HG03175 (cell line): Measurements from ENCODE around the gene FGF14.
"Not testable (repeated sequence)": the region's sequence is repeated elsewhere in the genome, so short reads cannot be mapped to it uniquely, and the experiment has no call there.

Experiments used
- ATAC-seq: cut with Tn5 transposase; IDR thresholded peaks from one replicate; pipeline ENCODE4 v1.9.1; 2021; ENCODE audit warnings: mild to moderate bottlenecking, moderate library complexity; ENCODE audit not compliant: unreplicated experiment

FGF14 gene

GRCh38 chr13:101881593-101881992, 520.3 kb downstream of the FGF14 start:
- no peak for ATAC-seq

DNA sequence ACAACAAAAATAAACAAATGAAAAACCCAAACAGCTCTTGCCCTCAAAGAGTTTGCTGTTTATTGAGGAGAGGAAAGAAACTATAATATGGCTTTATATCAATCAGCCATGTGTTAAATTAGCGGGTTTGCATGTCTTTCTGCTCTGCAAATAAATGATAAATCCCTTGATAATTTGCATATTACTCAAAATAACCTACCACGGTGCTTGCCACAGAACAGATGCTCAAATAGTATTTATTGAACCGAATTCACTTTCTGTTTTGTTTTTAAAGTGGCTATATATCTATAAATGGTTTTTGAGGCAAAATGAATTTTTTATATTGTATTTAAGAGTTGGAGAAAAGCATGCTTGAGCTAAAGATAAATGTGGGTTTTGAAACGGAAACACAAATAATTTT, 521.3 kb downstream of the FGF14 start:
- peak; percentile 69 for ATAC-seq

DNA sequence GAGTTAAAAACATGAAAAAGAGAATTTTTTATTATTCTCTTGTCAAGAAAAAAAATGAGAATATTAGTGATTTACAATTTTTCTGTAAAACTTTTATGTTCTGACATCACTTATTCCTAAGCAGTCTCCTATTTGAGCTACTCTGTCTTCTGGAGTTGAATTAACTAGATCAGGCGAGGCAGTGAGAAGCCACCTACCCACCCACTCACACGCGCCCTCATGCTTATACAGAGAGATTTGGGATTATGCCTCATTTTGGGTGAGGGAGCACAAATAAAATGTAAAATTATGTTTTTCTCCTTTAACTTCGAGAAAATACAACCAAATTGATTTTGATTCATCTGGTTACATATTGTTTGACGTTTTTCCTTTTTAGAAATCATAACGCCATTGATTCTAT, 524.9 kb downstream of the FGF14 start:
- ATAC-seq: no peak

DNA sequence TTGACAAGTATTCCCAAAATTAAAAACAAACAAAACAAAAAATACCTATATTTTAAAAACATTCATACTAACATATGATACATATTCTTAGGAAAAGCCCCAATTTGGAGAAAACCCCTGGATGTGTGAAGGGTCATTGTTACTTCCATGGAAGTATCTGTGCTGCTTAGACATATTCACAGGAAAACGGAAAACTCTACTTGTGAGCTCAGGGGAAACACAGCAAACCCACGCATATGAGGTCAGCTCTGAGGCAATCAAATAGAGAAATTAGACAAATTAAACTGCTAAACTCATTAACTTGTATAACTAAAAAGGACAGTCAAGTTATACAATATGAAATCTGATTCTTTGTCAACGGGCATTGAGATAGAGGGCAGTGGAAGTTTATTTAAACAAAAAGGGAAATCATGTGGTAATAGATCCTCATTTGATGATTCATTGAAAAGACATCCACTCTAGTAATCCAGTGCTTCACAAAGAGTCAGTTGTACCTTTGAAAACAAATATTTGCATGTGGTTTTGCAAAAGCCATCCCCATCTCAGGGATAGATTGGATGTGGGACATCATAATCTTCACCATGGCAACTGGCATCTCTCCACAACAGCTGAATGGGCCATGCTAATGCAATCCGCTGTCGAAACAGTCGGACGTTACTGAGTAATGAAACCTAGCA, 526.0 kb downstream of the FGF14 start:
- ATAC-seq: no peak

GRCh38 chr13:101875091-101875490, 526.8 kb downstream of the FGF14 start:
- no peak for ATAC-seq

DNA sequence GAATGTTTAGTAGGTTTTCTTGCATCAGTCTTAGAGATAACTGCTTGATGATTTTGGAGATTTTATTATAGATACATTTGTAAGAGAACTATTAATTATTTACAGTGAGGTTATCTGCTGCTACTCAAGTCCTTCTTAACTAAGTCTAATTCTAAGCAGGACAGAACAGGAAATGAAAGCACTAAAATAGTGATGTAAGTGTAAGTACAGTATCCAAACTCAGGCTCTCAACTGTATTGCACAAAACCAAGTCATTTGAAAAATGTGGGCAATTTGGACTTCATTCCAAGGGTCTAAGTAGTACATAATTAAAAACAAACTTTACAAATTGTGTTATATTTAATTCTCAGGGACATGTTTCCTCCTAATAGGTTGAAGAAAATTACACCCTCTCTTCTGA, 532.3 kb downstream of the FGF14 start:
- peak; percentile 98 for ATAC-seq

- peak; percentile 46 for ATAC-seq
These were observed 533.0 kb downstream of the FGF14 start for GRCh38 chr13:101868585-101869469.

DNA sequence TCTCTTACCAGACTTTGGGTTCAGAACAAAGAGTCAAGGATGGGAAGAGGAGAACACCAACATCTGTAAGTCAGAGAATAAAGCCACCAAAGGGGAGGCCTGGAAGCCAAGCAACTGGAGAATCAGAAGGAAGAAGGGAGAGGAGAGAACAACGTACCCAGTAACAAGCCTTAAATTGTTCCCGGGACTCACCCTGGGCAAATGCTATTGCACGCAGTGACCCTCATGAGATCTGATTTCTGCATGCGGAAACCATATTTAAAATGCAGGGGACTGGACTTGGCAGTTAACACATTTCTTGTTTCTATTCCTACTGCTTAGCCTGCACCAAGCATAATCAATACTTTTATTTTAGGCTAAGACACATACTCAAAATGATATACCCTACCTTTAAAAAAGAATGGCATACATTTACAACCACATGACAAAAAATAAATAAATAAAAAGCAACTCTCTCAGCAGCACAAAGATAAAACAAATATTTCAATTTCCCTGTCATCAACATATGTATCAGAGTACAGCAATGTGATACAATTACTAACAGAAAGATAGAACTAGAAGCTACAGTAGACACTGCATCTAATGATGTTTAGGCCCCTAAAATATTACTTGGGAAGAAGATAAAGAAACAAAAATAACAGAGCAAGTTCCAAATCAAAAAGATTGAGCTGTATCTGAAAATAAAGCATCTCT, 534.8 kb downstream of the FGF14 start:
- no peak for ATAC-seq

- ATAC-seq: no peak
These were observed 543.0 kb downstream of the FGF14 start for GRCh38 chr13:101858860-101859259.

DNA sequence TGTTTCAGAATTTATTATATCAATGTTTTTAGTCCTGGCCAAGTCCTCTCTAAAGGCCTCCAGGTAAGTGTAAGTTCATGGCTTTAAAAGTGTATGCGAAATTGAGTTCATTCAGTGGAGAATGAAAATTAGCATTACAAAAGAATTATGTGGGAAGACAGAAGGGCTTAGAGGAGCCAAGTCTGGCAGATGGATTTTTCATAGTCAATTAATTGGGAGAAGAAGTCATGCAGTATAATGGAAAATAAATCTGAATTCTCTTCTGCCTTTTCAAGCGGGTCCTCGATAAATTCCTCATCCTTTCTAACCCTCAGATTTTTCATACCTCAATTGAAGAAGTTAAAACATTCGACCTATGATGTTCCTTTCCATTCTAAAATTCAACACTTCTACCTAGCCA, 555.1 kb downstream of the FGF14 start:
- no peak for ATAC-seq

DNA sequence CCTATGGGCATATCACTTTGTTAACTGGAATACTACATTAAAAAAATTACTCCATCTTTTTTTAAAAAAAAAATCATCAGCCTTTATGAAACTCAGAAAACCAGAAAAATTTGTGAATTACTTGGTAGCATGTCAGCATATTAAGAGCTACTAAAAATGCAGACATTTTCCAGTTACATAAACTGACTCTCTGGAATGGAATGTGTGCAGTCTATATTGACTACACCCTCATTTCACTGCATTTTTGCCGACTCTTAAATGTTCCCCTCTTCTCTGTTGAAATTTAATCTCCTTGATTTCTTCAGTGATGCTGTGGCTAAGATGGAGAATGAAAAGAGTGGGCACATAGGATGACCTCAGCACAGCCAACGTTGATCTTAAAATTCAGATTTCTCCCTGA, 555.6 kb downstream of the FGF14 start:
- ATAC-seq: no peak

- ATAC-seq: no peak
These were observed 556.4 kb downstream of the FGF14 start for GRCh38 chr13:101845245-101846020.

DNA sequence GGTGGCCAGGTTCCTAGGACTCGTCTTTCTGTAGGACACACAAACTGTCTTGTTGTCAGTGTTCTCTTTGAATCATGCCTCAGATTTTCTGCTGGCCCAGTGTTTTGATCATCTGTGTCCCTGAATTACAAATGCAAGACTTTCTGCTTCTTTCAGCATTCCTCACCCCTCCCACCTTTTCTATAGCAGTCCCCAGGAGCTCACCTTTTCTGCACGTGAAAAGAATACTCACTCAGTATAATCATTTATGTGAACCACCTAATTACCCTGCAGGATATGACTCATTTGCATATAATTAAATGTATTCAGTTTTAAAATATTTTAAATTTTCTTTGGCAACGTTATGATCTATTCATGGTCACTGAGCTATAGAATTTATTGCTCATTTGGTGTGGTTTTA, 560.1 kb downstream of the FGF14 start:
- ATAC-seq: no peak

GRCh38 chr13:101838323-101838722, 563.5 kb downstream of the FGF14 start:
- ATAC-seq: no peak

GRCh38 chr13:101837778-101838177, 564.1 kb downstream of the FGF14 start:
- ATAC-seq: not testable (repeated sequence)

DNA sequence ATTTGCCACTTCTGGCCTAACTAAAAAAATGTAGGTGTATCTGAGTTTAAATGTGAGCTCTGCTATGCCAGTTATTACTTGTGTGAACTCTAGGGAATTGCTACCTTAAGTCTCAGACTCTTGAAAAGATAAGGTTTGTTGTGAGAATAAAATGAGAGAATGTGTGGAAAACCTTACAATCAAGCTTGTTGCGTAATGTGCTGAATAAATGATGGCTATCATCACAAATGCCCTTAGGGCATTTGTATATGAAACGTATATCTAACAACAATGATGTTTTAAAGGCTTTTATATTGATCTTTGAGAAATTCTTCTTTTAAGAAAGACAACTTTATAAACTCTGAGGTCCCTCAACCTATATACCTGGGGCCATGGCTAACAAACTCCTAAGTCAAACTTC, 564.6 kb downstream of the FGF14 start:
- ATAC-seq: no peak

DNA sequence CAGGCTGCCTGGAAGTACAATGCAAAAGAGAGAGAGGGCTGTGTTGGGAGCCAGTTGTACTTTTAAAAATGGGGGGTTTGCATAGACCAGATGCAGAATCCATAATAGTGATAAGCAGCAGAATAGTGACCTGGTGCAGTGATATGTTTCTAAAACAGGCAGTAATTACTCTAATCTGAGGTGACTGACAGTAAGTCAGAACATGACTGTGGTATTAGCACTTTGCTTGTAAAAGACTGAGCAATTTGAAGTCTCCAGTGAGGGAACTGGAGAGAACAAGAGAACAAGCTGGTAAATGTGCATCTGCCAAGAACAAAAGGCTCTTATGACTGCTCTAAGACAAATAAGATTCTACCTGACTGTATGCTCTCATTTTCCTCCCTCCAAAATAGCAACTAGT, 565.9 kb downstream of the FGF14 start:
- no peak for ATAC-seq

- no peak for ATAC-seq
These were observed 568.2 kb downstream of the FGF14 start for GRCh38 chr13:101833671-101834070.

DNA sequence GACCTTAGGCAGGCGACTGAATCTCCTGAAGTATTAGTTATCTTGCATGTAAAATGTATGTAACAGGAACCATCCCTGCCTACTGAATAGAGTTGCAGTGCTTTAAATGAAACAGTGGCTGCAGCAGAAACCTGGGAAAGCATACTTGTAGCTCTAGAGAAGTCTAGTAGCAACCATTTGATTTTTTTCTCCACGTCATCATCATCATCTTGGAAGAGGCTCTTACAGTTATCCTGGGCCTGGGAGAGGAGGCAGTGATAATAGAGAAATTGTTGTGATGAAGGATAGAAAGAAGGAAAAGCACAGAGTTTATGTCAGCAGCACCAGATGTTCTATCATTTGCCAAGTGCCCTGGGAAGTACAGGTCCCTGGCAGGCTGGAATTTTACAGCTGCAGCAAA, 571.8 kb downstream of the FGF14 start:
- no peak for ATAC-seq

GRCh38 chr13:101829484-101829883, 572.4 kb downstream of the FGF14 start:
- no peak for ATAC-seq

GRCh38 chr13:101828119-101828518, 573.7 kb downstream of the FGF14 start:
- ATAC-seq: no peak
